ENCODE measurements around the gene POMZP3.
"Not testable (repeated sequence)": the region's sequence is repeated elsewhere in the genome, so short reads cannot be mapped to it uniquely, and the experiment has no call there.

POMZP3 gene

DNA sequence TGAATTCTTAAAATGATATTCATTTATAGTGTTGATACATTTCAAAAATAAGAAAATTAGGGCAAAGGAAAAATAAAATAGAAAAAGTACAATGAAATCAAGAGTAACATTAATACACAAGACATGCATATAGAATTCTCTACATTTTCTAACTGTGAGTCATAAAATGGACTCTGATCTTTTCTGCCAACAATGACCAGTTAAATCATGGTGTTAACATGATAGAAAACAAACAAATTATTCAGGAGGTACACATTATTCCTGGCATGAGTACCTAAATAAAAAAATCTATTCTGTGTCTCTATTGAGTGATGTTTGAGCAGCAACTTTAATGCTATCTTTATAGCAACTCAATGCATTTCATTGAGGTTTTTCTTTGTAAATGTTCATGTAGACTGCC lies 58.3 kb downstream of the POMZP3 start:
- H3K27ac Mint-ChIP-seq; H3K4me3 Mint-ChIP-seq; H3K4me1 Mint-ChIP-seq (ENCODE audit: low read depth); H3K27me3 Mint-ChIP-seq (ENCODE audit: low read depth); H3K9me3 Mint-ChIP-seq: not testable (repeated sequence)
- H3K36me3 Mint-ChIP-seq (ENCODE audit: low read depth): peaks cover 15% of the 10 kb centered on the region

DNA sequence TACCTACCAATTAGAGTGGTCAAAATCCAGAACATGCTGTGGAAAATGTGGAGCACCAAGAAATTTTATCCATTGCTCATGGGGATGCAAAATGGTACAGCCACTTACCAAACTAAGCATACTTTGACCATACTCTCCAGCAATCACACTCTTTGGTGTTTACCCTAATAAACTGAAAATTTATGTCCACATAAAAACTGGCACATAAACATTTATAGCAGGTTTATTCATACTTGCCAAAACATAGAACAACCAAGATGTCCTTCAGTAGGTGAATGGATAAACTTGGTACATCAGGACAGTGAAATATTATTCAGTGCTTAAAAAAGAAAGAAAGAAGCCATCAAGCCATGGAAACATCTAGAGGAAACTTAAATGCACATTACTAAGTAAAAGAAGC lies 59.3 kb downstream of the POMZP3 start:
- H3K36me3 Mint-ChIP-seq (ENCODE audit: low read depth): peaks cover 15% of the 10 kb centered on the region
- H3K9me3 Mint-ChIP-seq; H3K4me3 Mint-ChIP-seq; H3K4me1 Mint-ChIP-seq (ENCODE audit: low read depth); H3K27ac Mint-ChIP-seq; H3K27me3 Mint-ChIP-seq (ENCODE audit: low read depth): not testable (repeated sequence)

DNA sequence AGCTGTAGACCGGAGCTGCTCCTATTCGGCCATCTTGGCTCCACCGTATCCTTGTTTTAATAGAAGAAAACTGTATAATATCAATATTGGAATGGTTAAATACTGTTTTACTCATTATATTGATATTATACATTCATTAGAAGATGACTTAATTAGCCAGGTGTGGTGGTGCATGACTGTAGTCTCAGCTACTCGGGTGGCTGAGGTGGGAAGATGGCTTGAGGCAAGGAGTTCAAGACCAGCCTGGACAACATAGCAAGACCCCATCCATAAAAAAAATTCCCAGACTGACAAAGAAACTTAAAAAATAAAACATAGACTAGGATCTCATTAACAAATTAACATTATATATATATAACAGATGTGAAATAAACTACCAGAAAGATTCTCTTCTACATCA lies 59.8 kb downstream of the POMZP3 start:
- not testable (repeated sequence) for H3K27ac Mint-ChIP-seq; H3K27me3 Mint-ChIP-seq (ENCODE audit: low read depth); H3K4me1 Mint-ChIP-seq (ENCODE audit: low read depth); H3K4me3 Mint-ChIP-seq; H3K9me3 Mint-ChIP-seq
- peaks cover 17% of the 10 kb centered on the region for H3K36me3 Mint-ChIP-seq (ENCODE audit: low read depth)

DNA sequence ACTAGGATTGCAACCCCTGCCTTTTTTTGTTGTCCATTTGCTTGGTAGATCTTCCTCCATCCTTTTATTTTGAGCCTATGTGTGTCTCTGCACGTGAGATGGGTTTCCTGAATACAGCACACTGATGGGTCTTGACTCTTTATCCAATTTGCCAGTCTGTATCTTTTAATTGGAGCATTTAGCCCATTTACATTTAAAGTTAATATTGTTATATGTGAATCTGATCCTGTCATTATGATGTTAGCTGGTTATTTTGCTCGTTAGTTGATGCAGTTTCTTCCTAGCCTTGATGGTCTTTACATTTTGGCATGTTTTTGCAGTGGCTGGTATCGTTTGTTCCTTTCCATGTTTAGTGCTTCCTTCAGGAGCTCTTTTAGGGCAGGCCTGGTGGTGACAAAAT lies 62.1 kb downstream of the POMZP3 start:
- H3K27me3 Mint-ChIP-seq (ENCODE audit: low read depth); H3K27ac Mint-ChIP-seq; H3K4me1 Mint-ChIP-seq (ENCODE audit: low read depth); H3K4me3 Mint-ChIP-seq; H3K9me3 Mint-ChIP-seq: not testable (repeated sequence)
- peaks cover 19% of the 10 kb centered on the region for H3K36me3 Mint-ChIP-seq (ENCODE audit: low read depth)

DNA sequence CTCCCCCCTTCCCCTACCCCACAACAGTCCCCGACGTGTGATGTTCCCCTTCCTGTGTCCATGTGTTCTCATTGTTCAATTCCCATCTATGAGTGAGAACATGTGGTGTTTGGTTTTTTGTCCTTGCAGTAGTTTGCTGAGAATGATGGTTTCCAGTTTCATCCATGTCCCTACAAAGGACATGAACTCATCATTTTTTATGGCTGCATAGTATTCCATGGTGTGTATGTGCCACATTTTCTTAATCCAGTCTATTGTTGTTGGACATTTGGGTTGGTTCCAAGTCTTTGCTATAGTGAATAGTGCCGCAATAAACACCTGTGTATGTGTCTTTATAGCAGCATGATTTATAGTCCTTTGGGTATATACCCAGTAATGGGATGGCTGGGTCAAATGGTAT lies 65.7 kb downstream of the POMZP3 start:
- Mint-ChIP-seq H3K36me3 (ENCODE audit: low read depth) (peaks cover 30% of the 10 kb centered on the region), H3K4me1 (ENCODE audit: low read depth) (peaks cover 14% of the 10 kb centered on the region)
- not testable (repeated sequence) for H3K4me3 Mint-ChIP-seq; H3K9me3 Mint-ChIP-seq; H3K27ac Mint-ChIP-seq; H3K27me3 Mint-ChIP-seq (ENCODE audit: low read depth)

DNA sequence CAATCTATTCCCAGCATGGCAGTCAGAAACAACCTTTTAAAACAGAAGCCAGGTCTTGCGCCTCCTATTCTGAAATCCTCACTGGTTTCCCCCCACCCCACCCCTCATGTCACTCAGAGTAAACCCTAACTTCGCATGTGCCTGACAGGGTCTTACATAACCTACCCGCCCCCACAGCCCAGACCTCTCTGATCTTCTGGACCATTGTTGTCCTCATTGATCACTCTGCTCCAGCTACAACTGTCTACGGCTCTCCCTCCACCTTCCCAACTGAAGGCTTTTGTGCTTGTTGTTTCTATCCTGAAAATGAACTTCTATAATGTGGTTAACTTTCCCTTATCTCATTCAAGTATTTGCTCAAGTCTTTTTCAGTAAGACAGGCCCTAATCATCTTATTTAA lies 66.9 kb downstream of the POMZP3 start:
- H3K9me3 Mint-ChIP-seq; H3K27me3 Mint-ChIP-seq (ENCODE audit: low read depth); H3K27ac Mint-ChIP-seq; H3K4me3 Mint-ChIP-seq: not testable (repeated sequence)
- Mint-ChIP-seq H3K36me3 (ENCODE audit: low read depth) (peaks cover 27% of the 10 kb centered on the region), H3K4me1 (ENCODE audit: low read depth) (peaks cover 16% of the 10 kb centered on the region)
